K562 (cell line): ENCODE results near the gene PSMA8. TPM values are rescaled to one million over a fixed set of nuclear protein-coding genes. Genes with fewer than 3 reads are reported as not detected.

Experiments used
- ATAC-seq: fragments of 200-7000 bp; cut with Tn5 transposase; 3 replicates; pipeline ENCODE4 v1.9.1; 2020; ENCODE audit warnings: moderate library complexity
- Bru-seq: library from RNA; stranded (reverse); fragments of 400-500 nt; gene quantifications from one replicate; lab custom pipeline; 2021; lab: Mats Ljungman, UMichigan
- BruChase-seq, 2 experiments: library from RNA; stranded (reverse); fragments of 400-500 nt; gene quantifications; one replicate each; lab custom pipeline; 2021; lab: Mats Ljungman, UMichigan
- BruUV-seq: library from RNA; stranded (reverse); fragments of 400-500 nt; replicated peaks from 2 replicates; lab custom pipeline; 2021; lab: Mats Ljungman, UMichigan
- CTCF ChIA-PET: fragments of 300-600 bp; formaldehyde crosslinking; extraction: SDS; loops from one replicate; lab custom pipeline; 2021; ENCODE audit warnings: low intra/inter-chr PET ratio; lab: Yijun Ruan, JAX
- POLR2A ChIA-PET: fragments of 300-600, 350-650 bp; sonication (Branson Sonifier 250); formaldehyde crosslinking; extraction: SDS; loops from one replicate; lab custom pipeline; 2021; ENCODE audit warnings: antibody characterized with exemption, inconsistent platforms; lab: Yijun Ruan, JAX
- DNase-seq, 4 experiments: peaks; one replicate each; pipeline versions ENCODE4 v3.0.0 to v3.0.0-alpha.2; 2011 to 2018; ENCODE audit warnings: low spot score in 3 of 4, mixed read lengths in 3 of 4; ENCODE audit errors: extremely low read depth in 1 of 4
- FAIRE-seq: peaks from 2 replicates; lab custom pipeline; 2011; peaks lifted over from hg19 to GRCh38; lab: Jason Lieb, UNC
- H2AFZ ChIP-seq: 2 replicates; pipeline ENCODE4 v1.6.0; 2011; ENCODE audit warnings: low read depth, low read length, control low read depth, inconsistent platforms
- H3K27ac ChIP-seq: fragments of 200-600 bp; 3 replicates; pipeline ENCODE4 v1.8.0; 2011; ENCODE audit warnings: low read depth, mild to moderate bottlenecking, control low read depth, inconsistent platforms, low read length, moderate library complexity, mixed read lengths; ENCODE audit errors: extremely low read depth
- H3K27me3 ChIP-seq, 2 experiments: fragments of 300-600 bp in 1 of 2; 2 replicates in 1 of 2; 3 replicates in 1 of 2; pipeline versions ENCODE4 v1.6.0 to v1.8.0; 2011; ENCODE audit warnings: inconsistent platforms in 2 of 2, low read length in 2 of 2, mild to moderate bottlenecking in 1 of 2, mixed read lengths in 1 of 2, moderate library complexity in 1 of 2; ENCODE audit not compliant: control insufficient read depth in 2 of 2, insufficient read depth in 2 of 2
- H3K36me3 ChIP-seq: fragments of 300-600 bp; 3 replicates; pipeline ENCODE4 v1.8.0; 2011; ENCODE audit warnings: mild to moderate bottlenecking, low read length, inconsistent platforms; ENCODE audit not compliant: control insufficient read depth, insufficient read depth
- H3K4me1 ChIP-seq, 2 experiments: fragments of 200-600 bp in 1 of 2; replicated peaks in 1 of 2; 2 replicates in 1 of 2; 3 replicates in 1 of 2; pipeline versions ENCODE4 v1.5.1 to v1.8.0; 2011; ENCODE audit warnings: inconsistent platforms in 2 of 2, low read length in 2 of 2, mild to moderate bottlenecking in 1 of 2, mixed read lengths in 1 of 2, moderate library complexity in 1 of 2; ENCODE audit not compliant: control insufficient read depth in 2 of 2, insufficient read depth in 2 of 2
- H3K4me2 ChIP-seq: 2 replicates; pipeline ENCODE4 v1.6.1; 2011; ENCODE audit warnings: low read length, control low read depth, inconsistent platforms, mixed read lengths; ENCODE audit not compliant: insufficient read depth
- H3K4me3 ChIP-seq: fragments of 200-600 bp; sonication (generic), shearing (Covaris generic); 2 replicates; pipeline ENCODE4 v1.5.1; 2016; ENCODE audit warnings: control low read depth, inconsistent platforms
- H3K79me2 ChIP-seq: fragments of 200-600 bp; 3 replicates; pipeline ENCODE4 v1.8.0; 2011; ENCODE audit warnings: low read length, inconsistent platforms; ENCODE audit not compliant: control insufficient read depth, insufficient read depth
- H3K9ac ChIP-seq, 2 experiments: 2 replicates each; pipeline versions ENCODE4 v1.6.0 to v1.6.1; 2011; ENCODE audit warnings: low read depth in 2 of 2, low read length in 2 of 2, control low read depth in 1 of 2, inconsistent platforms in 1 of 2, mild to moderate bottlenecking in 1 of 2, mixed read lengths in 1 of 2; ENCODE audit not compliant: insufficient read depth in 1 of 2
- H3K9me1 ChIP-seq: one replicate; pipeline ENCODE4 v1.6.0; 2011; ENCODE audit warnings: inconsistent platforms, mild to moderate bottlenecking, low read length, moderate library complexity; ENCODE audit not compliant: control insufficient read depth, insufficient read depth
- H3K9me3 ChIP-seq: replicated peaks from 2 replicates; pipeline ENCODE4 v1.5.1; 2011; ENCODE audit warnings: low read depth, low read length, inconsistent platforms; ENCODE audit not compliant: control insufficient read depth, insufficient read depth
- H4K20me1 ChIP-seq: replicated peaks from 2 replicates; pipeline ENCODE4 v1.6.1; 2011; ENCODE audit warnings: low read length, inconsistent platforms, mixed read lengths; ENCODE audit not compliant: control insufficient read depth, insufficient read depth
- MED1 ChIP-seq: sonication (generic); formaldehyde crosslinking; IDR thresholded peaks from 2 replicates; pipeline ENCODE4 v1.8.1; 2023; ENCODE audit warnings: missing genetic modification reagents, borderline replicate concordance
- PURB ChIP-seq: sonication (generic); formaldehyde crosslinking; IDR thresholded peaks from 2 replicates; pipeline ENCODE4 v1.9.0; 2021; ENCODE audit warnings: low read depth, mild to moderate bottlenecking, missing genetic modification reagents
- ZNF830 ChIP-seq: fragments of 250-450 bp; sonication (Bioruptor Pico); IDR thresholded peaks from 2 replicates; pipeline ENCODE4 v1.5.0; 2021; ENCODE audit warnings: mild to moderate bottlenecking
- WGBS: fragments of 100-300 bp; shearing (Covaris generic); methylation state at CpG from one replicate; pipeline ENCODE4 v1.1.6; 2016; ENCODE audit warnings: low coverage, mixed read lengths; ENCODE audit not compliant: insufficient coverage; ENCODE audit errors: missing lambda C conversion rate; 5-methylcytosine and 5-hydroxymethylcytosine counted together
- in situ Hi-C: fragments of 300-500 bp; cut with MboI; formaldehyde crosslinking; loops from 4 replicates; pipeline ENCODE4 v1.15.0; 2018; ENCODE audit warnings: inconsistent platforms, mixed read lengths
- intact Hi-C: fragments of 100-400 bp; cut with micrococcal nuclease; formaldehyde crosslinking; loops from 2 replicates; pipeline ENCODE4 v1.14.2; 2022
- long read RNA-seq, 3 experiments: library from polyadenylated mRNA in 2 of 3; library from RNA in 1 of 3; unstranded in 2 of 3; stranded (forward) in 1 of 3; transcript quantifications; one replicate each; pipeline ENCODE4 v2.0.0, GENCODE V29; 2019 to 2022
- polyA minus RNA-seq, 3 experiments: library from RNA; depleted of rRNA, polyadenylated mRNA; stranded (reverse); fragments of >200 nt; gene quantifications; 2 replicates each; pipeline ENCODE4 v1.2.3, GENCODE V29; 2011
- polyA plus RNA-seq, 8 experiments: library from polyadenylated mRNA; depleted of rRNA in 4 of 8; stranded (reverse) in 5 of 8; unstranded in 3 of 8; fragments of >200 nt; fragmentation: Nextera tagmentation in 2 of 8; fragmentation: Illumina TruSeq in 1 of 8; extraction: Ambion mirVana in 2 of 8; extraction: Trizol in 1 of 8; gene quantifications; 2 replicates each; pipeline versions ENCODE4 v1.2.1 to v1.2.3, GENCODE V29; 2011 to 2014; ENCODE audit warnings: inconsistent platforms in 1 of 8, missing spikeins in 1 of 8
- total RNA-seq, 7 experiments: library from RNA; depleted of rRNA in 6 of 7; stranded (reverse); fragments of >200 nt in 6 of 7; fragmentation: Illumina TruSeq in 2 of 7; extraction: Trizol in 2 of 7; gene quantifications; 2 replicates each; pipeline versions ENCODE4 v1.2.1 to v1.2.3, GENCODE V29; 2011 to 2021; ENCODE audit warnings: low replicate concordance in 1 of 7
- TF ChIP-seq, protein P1 (sequence below): fragments of 250-450 bp; sonication (Bioruptor Pico); IDR thresholded peaks from 2 replicates; pipeline ENCODE4 v1.4.0; 2020; ENCODE audit warnings: mild to moderate bottlenecking, moderate library complexity
- TF ChIP-seq, protein P2 (sequence below): sonication (generic); formaldehyde crosslinking; IDR thresholded peaks from 2 replicates; pipeline ENCODE4 v1.8.1; 2023; ENCODE audit warnings: mild to moderate bottlenecking, missing genetic modification reagents

The PSMA8 gene
- not detected in 2 replicates for total RNA-seq (2011; cell fraction: chromatin; rRNA removed; ENCODE audit: low replicate concordance)
- not detected in 2 replicates for total RNA-seq (2011; cell fraction: nucleolus; rRNA removed)
- not detected in 2 replicates for total RNA-seq (2011; cell fraction: nucleoplasm; rRNA removed)
- total RNA-seq (2014; rRNA removed) (not detected in 2 replicates), total RNA-seq (2014; rRNA removed; fragmentation: Illumina TruSeq; extraction: Trizol) (not detected in 2 replicates), total RNA-seq (2015; rRNA removed; fragmentation: Illumina TruSeq; extraction: Trizol) (not detected in 2 replicates), total RNA-seq (2021) (not detected in 2 replicates), polyA plus RNA-seq (2011; rRNA removed) (not detected in 2 replicates), polyA plus RNA-seq (2014; fragmentation: Illumina TruSeq; extraction: Trizol) (not detected in 2 replicates), polyA plus RNA-seq (2014; fragmentation: Nextera tagmentation; extraction: Ambion mirVana) (not detected), polyA plus RNA-seq (2014; rRNA removed) (not detected in 2 replicates), polyA minus RNA-seq (2011; rRNA and poly(A)+ RNA removed) (not detected in 2 replicates), Bru-seq, nascent RNA (not detected), BruChase-seq, experiment 1, labeled RNA remaining after a 2-hour chase (percentile 2 among the genes with signal in this experiment), BruChase-seq, experiment 2, labeled RNA remaining after a 6-hour chase (percentile 2 among the genes with signal in this experiment)
- polyA plus RNA-seq (2011; cell fraction: cytosol; rRNA removed): not detected in 2 replicates
- polyA plus RNA-seq (2011; cell fraction: nucleus; rRNA removed): not detected in 2 replicates
- polyA plus RNA-seq (2012): not detected in 2 replicates
- not detected in 2 replicates for polyA minus RNA-seq (2011; cell fraction: cytosol; rRNA and poly(A)+ RNA removed)
- not detected in 2 replicates for polyA minus RNA-seq (2011; cell fraction: nucleus; rRNA and poly(A)+ RNA removed)
- long read RNA-seq, experiment 1: 0 reads
- long read RNA-seq, experiment 2: 0 reads
- long read RNA-seq, experiment 3: 0 reads

DNA sequence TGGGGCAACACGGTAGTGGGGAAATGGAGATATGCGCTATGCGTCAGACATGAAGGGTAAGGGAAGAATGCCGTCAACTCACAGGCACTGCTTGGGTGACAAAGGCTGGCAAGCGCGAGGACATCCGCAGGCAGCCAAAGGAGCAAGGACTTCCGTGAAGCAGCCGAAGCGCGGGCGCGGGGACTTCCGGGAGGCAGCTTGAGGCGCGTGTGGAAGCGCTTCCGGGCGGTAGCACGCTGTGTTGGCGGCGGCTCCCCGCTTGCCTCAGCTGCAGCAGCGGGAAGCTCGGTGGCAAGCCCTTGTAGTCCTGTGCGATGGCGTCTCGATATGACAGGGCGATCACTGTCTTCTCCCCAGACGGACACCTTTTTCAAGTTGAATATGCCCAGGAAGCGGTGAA, at the start of gene PSMA8:
Gene PSMA8, plus strand, starts transcription at position 218 of the 400 bp plus-strand sequence. Its CDS starts 97 bp downstream, at position 315.
- H3K27ac ChIP-seq: no peak within 1 kb of the TSS
- 52% methylated on average over 31 of the region's 31 CpGs for WGBS

More for the DNA sequence above, at the start of gene PSMA8:
- H3K4me2 ChIP-seq: no peak within 1 kb of the TSS
- peak; percentile 47 for ATAC-seq
- POLR2A ChIA-PET: no interaction called here
- H3K9me1 ChIP-seq: no peaks in the 10 kb centered on the region
- no peak within 1 kb of the TSS for H3K9ac ChIP-seq
- TF ChIP-seq PURB (CRISPR knock-in tag) (no peak), ZNF830 (no peak), MED1 (CRISPR knock-in tag) (no peak)
- TF ChIP-seq, protein P1, sequence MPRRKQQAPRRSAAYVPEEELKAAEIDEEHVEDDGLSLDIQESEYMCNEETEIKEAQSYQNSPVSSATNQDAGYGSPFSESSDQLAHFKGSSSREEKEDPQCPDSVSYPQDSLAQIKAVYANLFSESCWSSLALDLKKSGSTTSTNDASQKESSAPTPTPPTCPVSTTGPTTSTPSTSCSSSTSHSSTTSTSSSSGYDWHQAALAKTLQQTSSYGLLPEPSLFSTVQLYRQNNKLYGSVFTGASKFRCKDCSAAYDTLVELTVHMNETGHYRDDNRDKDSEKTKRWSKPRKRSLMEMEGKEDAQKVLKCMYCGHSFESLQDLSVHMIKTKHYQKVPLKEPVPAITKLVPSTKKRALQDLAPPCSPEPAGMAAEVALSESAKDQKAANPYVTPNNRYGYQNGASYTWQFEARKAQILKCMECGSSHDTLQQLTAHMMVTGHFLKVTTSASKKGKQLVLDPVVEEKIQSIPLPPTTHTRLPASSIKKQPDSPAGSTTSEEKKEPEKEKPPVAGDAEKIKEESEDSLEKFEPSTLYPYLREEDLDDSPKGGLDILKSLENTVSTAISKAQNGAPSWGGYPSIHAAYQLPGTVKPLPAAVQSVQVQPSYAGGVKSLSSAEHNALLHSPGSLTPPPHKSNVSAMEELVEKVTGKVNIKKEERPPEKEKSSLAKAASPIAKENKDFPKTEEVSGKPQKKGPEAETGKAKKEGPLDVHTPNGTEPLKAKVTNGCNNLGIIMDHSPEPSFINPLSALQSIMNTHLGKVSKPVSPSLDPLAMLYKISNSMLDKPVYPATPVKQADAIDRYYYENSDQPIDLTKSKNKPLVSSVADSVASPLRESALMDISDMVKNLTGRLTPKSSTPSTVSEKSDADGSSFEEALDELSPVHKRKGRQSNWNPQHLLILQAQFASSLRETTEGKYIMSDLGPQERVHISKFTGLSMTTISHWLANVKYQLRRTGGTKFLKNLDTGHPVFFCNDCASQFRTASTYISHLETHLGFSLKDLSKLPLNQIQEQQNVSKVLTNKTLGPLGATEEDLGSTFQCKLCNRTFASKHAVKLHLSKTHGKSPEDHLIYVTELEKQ (CRISPR knock-in tag): no peak
- TF ChIP-seq, protein P2, sequence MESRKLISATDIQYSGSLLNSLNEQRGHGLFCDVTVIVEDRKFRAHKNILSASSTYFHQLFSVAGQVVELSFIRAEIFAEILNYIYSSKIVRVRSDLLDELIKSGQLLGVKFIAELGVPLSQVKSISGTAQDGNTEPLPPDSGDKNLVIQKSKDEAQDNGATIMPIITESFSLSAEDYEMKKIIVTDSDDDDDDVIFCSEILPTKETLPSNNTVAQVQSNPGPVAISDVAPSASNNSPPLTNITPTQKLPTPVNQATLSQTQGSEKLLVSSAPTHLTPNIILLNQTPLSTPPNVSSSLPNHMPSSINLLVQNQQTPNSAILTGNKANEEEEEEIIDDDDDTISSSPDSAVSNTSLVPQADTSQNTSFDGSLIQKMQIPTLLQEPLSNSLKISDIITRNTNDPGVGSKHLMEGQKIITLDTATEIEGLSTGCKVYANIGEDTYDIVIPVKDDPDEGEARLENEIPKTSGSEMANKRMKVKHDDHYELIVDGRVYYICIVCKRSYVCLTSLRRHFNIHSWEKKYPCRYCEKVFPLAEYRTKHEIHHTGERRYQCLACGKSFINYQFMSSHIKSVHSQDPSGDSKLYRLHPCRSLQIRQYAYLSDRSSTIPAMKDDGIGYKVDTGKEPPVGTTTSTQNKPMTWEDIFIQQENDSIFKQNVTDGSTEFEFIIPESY (CRISPR knock-in tag): peak; percentile 26; the same call in 1 of the 2 replicates
- TF ChIP-seq, all 486 proteins: peak for 1
- H3K79me2 ChIP-seq: no peaks in the 10 kb centered on the region
- no TSS peak for BruUV-seq
- intact Hi-C loops: no loop called here
- H3K4me1 ChIP-seq: peaks cover 0 to 4% of the 10 kb centered on the region in 2 experiments; a peak in 2 of 5 replicates
- CTCF ChIA-PET: no interaction called here
- DNase-seq: no peak
- FAIRE-seq: no peak
- no peaks in the 10 kb centered on the region for H4K20me1 ChIP-seq
- no peaks in the 10 kb centered on the region for H3K36me3 ChIP-seq
- H3K4me3 ChIP-seq: no peak within 1 kb of the TSS
- peaks cover 0 to 8% of the 10 kb centered on the region in 2 experiments; a peak in 1 of 5 replicates for H3K27me3 ChIP-seq
- H3K9me3 ChIP-seq: no peaks in the 10 kb centered on the region
- in situ Hi-C loops: loop anchor here (25.0 kb wide), 1 partner anchor 1296 kb away; no protein-coding TSS in a partner anchor
- H2AFZ ChIP-seq: no peak within 1 kb of the TSS
